Epithelial cell of esophagus (primary cell): ENCODE data around the gene HDHD2.
"Not testable (repeated sequence)": the region's sequence is repeated elsewhere in the genome, so short reads cannot be mapped to it uniquely, and the experiment has no call there.

Experiments used
- DNase-seq: peaks from one replicate; pipeline ENCODE4 v3.0.0; 2010; ENCODE audit warnings: low read depth
- H3K4me3 ChIP-seq: 2 replicates; pipeline ENCODE4 v1.5.1; 2011; ENCODE audit warnings: mild to moderate bottlenecking, low read length, control low read depth
- TF ChIP-seq, protein P1 (sequence below): IDR thresholded peaks from 2 replicates; pipeline ENCODE4 v1.5.1; 2011; ENCODE audit warnings: low read depth, mild to moderate bottlenecking, low read length, control low read depth, inconsistent platforms; ENCODE audit not compliant: insufficient read depth; ENCODE audit errors: missing control alignments

HDHD2 gene

DNA sequence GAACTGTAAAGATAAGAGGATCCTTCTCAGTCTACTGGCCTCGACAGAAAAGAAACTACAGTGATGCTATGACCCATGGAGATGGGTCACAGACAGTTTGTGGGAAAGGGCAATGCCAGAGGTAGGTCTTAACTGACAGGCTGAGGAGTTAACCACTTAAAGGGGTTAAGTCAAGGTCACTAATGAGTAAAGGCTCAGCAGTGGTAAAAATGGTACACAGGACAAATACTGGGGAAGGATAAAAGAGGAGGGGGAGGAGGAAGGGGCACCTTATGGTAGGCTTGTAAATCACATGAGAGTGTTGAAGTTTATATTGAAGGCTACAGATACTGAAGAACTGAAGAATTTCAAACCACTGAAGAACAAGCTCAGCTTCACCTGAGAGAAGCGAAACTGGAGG lies 16.0 kb upstream of the HDHD2 start:
- DNase-seq: no peak
- TF ChIP-seq, protein P1, sequence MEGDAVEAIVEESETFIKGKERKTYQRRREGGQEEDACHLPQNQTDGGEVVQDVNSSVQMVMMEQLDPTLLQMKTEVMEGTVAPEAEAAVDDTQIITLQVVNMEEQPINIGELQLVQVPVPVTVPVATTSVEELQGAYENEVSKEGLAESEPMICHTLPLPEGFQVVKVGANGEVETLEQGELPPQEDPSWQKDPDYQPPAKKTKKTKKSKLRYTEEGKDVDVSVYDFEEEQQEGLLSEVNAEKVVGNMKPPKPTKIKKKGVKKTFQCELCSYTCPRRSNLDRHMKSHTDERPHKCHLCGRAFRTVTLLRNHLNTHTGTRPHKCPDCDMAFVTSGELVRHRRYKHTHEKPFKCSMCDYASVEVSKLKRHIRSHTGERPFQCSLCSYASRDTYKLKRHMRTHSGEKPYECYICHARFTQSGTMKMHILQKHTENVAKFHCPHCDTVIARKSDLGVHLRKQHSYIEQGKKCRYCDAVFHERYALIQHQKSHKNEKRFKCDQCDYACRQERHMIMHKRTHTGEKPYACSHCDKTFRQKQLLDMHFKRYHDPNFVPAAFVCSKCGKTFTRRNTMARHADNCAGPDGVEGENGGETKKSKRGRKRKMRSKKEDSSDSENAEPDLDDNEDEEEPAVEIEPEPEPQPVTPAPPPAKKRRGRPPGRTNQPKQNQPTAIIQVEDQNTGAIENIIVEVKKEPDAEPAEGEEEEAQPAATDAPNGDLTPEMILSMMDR: no peak

DNA sequence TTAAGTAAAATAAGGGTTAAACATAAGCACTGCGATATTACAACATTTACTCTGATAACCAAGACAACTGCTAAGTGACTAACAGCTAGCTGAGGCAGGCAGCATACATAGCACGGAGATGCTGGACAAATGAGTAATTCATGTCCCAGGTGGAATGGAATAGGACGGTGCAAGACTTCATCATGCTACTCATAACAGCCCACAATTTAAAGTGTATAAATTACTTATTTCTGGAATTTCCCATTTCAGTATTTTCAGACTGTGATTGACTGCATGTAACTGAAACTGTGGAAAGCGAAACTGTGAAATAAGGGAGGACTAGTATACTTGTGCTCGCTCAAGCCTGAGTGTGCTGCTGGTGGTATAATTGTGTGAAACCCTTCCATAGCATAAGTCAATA lies 12.9 kb upstream of the HDHD2 start:
- TF ChIP-seq, protein P1: no peak
- DNase-seq: peak; percentile 82
- H3K4me3 ChIP-seq: no peak overlapping the region

More for the DNA sequence above, 16.0 kb upstream of the HDHD2 start:
- no peak overlapping the region for H3K4me3 ChIP-seq

- DNase-seq: no peak
- TF ChIP-seq, protein P1: no peak
- H3K4me3 ChIP-seq: no peak overlapping the region
These were observed 10.0 kb upstream of the HDHD2 start for GRCh38 chr18:47160256-47160655.

GRCh38 chr18:47158404-47158803 lies 8.1 kb upstream of the HDHD2 start:
- not testable (repeated sequence) for H3K4me3 ChIP-seq, DNase-seq

- TF ChIP-seq, protein P1: no peak
- peak overlapping the region; percentile 91 for H3K4me3 ChIP-seq
These were observed 1.1 kb upstream of the HDHD2 start for GRCh38 chr18:47151439-47151838.

GRCh38 chr18:47150824-47151366 lies 595 bp upstream of the HDHD2 start:
- peak; percentile 2 for DNase-seq
- TF ChIP-seq, protein P1: no peak
- peak overlapping the region; percentile 91 for H3K4me3 ChIP-seq

More at GRCh38 chr18:47151439-47151838, 1.1 kb upstream of the HDHD2 start:
- DNase-seq: no peak

DNA sequence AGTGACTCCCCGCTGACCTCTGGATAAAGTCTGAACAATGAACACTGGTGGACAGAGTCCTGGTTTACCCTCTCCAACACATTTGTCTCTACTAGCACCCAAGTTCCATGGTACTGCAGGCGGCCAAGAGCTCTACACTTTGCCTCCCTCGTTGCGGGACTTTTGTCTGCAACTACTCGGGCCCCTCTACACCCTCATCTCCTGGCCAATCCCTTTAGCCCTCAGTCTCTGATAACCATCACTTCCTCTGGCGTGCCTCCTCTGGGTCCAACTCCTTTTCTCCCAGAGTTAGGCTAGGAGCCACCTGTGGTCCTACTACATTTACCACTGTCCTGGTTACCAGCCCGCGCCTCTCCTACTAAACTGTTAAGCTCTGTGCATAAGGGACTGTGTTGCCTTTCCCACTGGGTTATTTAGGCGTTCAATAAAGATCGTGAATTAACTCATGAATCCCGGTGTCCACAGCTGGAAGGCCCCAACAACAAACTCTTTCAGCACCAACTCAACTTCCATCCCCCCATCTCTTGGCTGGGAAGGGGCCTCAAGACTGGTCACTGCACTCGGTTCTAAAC lies 757 bp downstream of the HDHD2 start:
- DNase-seq: peak; percentile 13
- TF ChIP-seq, protein P1: no peak
- H3K4me3 ChIP-seq: peak overlapping the region; percentile 91
